Ascending aorta (tissue), 2 donors: ENCODE data around the gene EPB41L4B. TPM values are rescaled to one million over a fixed set of nuclear protein-coding genes. Genes with fewer than 3 reads are reported as not detected.

Experiments used
- DNase-seq, 2 donors: peaks; one replicate each; pipeline ENCODE4 v3.0.0-alpha.2; 2019; ENCODE audit warnings: low spot score in 2 of 2
- H3K27ac ChIP-seq, 2 donors: fragments of 200-600 bp; sonication (generic); one replicate each; pipeline ENCODE4 v1.5.1; 2016 to 2017; ENCODE audit warnings: mild to moderate bottlenecking in 1 of 2
- H3K27me3 ChIP-seq: fragments of 200-600 bp; sonication (generic); one replicate; pipeline ENCODE4 v1.5.1; 2017
- H3K36me3 ChIP-seq, 2 donors: fragments of 200-600 bp; sonication (generic); one replicate each; pipeline ENCODE4 v1.5.1; 2016
- H3K4me1 ChIP-seq, 2 donors: fragments of 200-600 bp; sonication (generic); one replicate each; pipeline ENCODE4 v1.5.1; 2016 to 2017; ENCODE audit warnings: mild to moderate bottlenecking in 1 of 2
- H3K4me3 ChIP-seq, 2 donors: fragments of 200-600 bp; sonication (generic); one replicate each; pipeline ENCODE4 v1.5.1; 2016 to 2017; ENCODE audit warnings: mild to moderate bottlenecking in 1 of 2
- H3K9me3 ChIP-seq, 2 donors: fragments of 200-600 bp; sonication (generic); one replicate each; pipeline ENCODE4 v1.5.1; 2016
- intact Hi-C: fragments of 100-400 bp; cut with DNase I; formaldehyde crosslinking; loops from one replicate; pipeline ENCODE4 v1.15.1; 2023
- total RNA-seq: library from RNA; depleted of rRNA; stranded (reverse); fragments of >200 nt; gene quantifications from one replicate; pipeline ENCODE4 v1.1.0, GENCODE V29; 2016
- TF ChIP-seq, protein P1 (sequence below), 3 experiments: fragments of 200-600 bp in 2 of 3; fragments of 450-650 bp in 1 of 3; sonication (generic) in 2 of 3; IDR thresholded peaks; one replicate each; pipeline ENCODE4 v1.5.1; 2016 to 2019; ENCODE audit warnings: antibody characterized with exemption in 3 of 3, mild to moderate bottlenecking in 1 of 3, moderate library complexity in 1 of 3

The EPB41L4B gene
- total RNA-seq, 1 donor from 2014 or later, result not detected

DNA sequence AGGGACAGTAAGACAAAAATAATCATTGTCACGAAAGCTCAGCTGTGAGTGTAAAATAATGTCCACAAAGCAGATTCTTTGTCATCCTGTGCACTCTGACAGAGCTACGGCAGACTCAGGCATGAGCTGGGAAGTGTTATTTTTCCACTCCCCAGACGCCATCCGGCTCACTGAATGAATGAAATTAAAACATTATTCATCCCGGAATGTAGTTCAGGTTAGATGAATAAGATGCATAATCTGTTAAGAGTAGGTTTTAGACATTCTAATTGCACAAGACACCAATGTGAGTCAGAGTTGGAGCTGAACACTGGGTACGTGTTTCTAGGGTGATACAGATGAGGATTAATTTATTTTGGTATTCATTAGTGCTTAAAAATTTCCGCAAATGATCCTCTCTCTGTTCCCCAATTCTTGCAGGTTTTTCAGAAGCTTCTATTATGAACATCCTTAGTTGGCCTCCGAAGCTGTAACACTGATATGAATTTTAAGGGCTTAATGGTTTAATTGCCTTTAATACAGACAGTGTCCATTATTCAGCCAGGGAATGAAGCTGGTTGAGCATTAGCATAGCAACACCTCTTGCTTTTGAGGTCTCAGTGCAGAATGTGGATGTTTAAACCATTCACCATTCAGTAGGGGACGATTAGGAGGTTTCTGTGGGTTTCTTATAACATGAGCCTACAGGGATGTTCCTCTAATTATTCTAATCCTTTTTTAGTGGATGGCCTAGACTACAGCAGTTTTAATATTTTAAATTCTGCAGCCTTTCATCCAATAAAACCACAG, 88.2 kb downstream of the EPB41L4B start:
- H3K4me1 ChIP-seq, result no peaks in the 10 kb centered on the region
- H3K9me3 ChIP-seq, result no peaks in the 10 kb centered on the region
- TF ChIP-seq, protein P1, sequence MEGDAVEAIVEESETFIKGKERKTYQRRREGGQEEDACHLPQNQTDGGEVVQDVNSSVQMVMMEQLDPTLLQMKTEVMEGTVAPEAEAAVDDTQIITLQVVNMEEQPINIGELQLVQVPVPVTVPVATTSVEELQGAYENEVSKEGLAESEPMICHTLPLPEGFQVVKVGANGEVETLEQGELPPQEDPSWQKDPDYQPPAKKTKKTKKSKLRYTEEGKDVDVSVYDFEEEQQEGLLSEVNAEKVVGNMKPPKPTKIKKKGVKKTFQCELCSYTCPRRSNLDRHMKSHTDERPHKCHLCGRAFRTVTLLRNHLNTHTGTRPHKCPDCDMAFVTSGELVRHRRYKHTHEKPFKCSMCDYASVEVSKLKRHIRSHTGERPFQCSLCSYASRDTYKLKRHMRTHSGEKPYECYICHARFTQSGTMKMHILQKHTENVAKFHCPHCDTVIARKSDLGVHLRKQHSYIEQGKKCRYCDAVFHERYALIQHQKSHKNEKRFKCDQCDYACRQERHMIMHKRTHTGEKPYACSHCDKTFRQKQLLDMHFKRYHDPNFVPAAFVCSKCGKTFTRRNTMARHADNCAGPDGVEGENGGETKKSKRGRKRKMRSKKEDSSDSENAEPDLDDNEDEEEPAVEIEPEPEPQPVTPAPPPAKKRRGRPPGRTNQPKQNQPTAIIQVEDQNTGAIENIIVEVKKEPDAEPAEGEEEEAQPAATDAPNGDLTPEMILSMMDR (IDR thresholded peaks at IDR 0.05), result no peak
- no peak overlapping the region for H3K27ac ChIP-seq
- no peaks in the 10 kb centered on the region for H3K27me3 ChIP-seq
- no peak overlapping the region for H3K4me3 ChIP-seq
- no peaks in the 10 kb centered on the region for H3K36me3 ChIP-seq
- intact Hi-C loops, result no loop called here
- DNase-seq, result no peak

GRCh38 chr9:109231593-109231992, 89.3 kb downstream of the EPB41L4B start:
- DNase-seq, result no peak
- no peaks in the 10 kb centered on the region for H3K9me3 ChIP-seq
- no peak overlapping the region for H3K27ac ChIP-seq
- intact Hi-C loops, result no loop called here
- no peaks in the 10 kb centered on the region for H3K36me3 ChIP-seq
- no peaks in the 10 kb centered on the region for H3K4me1 ChIP-seq
- no peaks in the 10 kb centered on the region for H3K27me3 ChIP-seq
- no peak overlapping the region for H3K4me3 ChIP-seq
- TF ChIP-seq, protein P1 (IDR thresholded peaks at IDR 0.05), result no peak

- no peak overlapping the region for H3K4me3 ChIP-seq
- H3K27me3 ChIP-seq, result no peaks in the 10 kb centered on the region
- H3K4me1 ChIP-seq, result no peaks in the 10 kb centered on the region
- H3K9me3 ChIP-seq, result no peaks in the 10 kb centered on the region
- H3K36me3 ChIP-seq, result no peaks in the 10 kb centered on the region
- TF ChIP-seq, protein P1 (IDR thresholded peaks at IDR 0.05), result no peak
- H3K27ac ChIP-seq, result no peak overlapping the region
- no peak for DNase-seq
- intact Hi-C loops, result no loop called here
Observed at GRCh38 chr9:109230277-109230676, 90.6 kb downstream of the EPB41L4B start.

GRCh38 chr9:109229682-109230081, 91.2 kb downstream of the EPB41L4B start:
- no peak overlapping the region for H3K4me3 ChIP-seq
- TF ChIP-seq, protein P1 (IDR thresholded peaks at IDR 0.05), result no peak
- H3K9me3 ChIP-seq, result no peaks in the 10 kb centered on the region
- intact Hi-C loops, result no loop called here
- no peaks in the 10 kb centered on the region for H3K4me1 ChIP-seq
- H3K27me3 ChIP-seq, result no peaks in the 10 kb centered on the region
- no peaks in the 10 kb centered on the region for H3K36me3 ChIP-seq
- no peak for DNase-seq
- H3K27ac ChIP-seq, result no peak overlapping the region

GRCh38 chr9:109228093-109228642, 92.7 kb downstream of the EPB41L4B start:
- Histone ChIP-seq H3K9me3 (no peaks in the 10 kb centered on the region), H3K36me3 (no peaks in the 10 kb centered on the region), H3K4me1 (no peaks in the 10 kb centered on the region), H3K4me3 (no peak overlapping the region), H3K27ac (no peak overlapping the region), H3K27me3 (no peaks in the 10 kb centered on the region)
- TF ChIP-seq, protein P1 (IDR thresholded peaks at IDR 0.05), result no peak
- DNase-seq, result no peak
- intact Hi-C loops, result no loop called here
